Measurements from ENCODE around the gene USF3.

DNA sequence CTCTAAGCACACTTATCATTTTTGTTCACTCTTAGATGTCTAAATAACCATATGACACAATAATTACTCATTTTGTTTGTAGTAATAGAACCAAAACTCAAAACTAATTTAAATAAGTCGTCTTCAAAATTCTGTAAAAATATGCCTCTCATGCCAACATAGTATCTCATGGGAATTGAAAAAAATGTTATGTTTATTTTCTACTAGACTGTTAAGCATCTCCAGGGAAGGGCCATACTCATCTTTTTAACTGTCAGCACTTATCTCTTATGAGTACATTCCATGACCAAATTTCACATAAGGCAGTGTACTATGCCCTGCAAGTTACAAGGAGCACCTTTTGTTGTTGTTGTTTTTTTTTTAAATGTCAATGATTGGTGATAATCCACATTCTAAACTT is 18.3 kb upstream of the USF3 start:
- TF ChIP-seq, protein P1, sequence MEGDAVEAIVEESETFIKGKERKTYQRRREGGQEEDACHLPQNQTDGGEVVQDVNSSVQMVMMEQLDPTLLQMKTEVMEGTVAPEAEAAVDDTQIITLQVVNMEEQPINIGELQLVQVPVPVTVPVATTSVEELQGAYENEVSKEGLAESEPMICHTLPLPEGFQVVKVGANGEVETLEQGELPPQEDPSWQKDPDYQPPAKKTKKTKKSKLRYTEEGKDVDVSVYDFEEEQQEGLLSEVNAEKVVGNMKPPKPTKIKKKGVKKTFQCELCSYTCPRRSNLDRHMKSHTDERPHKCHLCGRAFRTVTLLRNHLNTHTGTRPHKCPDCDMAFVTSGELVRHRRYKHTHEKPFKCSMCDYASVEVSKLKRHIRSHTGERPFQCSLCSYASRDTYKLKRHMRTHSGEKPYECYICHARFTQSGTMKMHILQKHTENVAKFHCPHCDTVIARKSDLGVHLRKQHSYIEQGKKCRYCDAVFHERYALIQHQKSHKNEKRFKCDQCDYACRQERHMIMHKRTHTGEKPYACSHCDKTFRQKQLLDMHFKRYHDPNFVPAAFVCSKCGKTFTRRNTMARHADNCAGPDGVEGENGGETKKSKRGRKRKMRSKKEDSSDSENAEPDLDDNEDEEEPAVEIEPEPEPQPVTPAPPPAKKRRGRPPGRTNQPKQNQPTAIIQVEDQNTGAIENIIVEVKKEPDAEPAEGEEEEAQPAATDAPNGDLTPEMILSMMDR (IDR thresholded peaks at IDR 0.05 in 2 of 3, conservative IDR thresholded peaks at IDR 0.05 in 1 of 3; ENCODE audit: insufficient read depth in 2 of 3, low read depth in 1 of 3, low read length in 3 of 3) = no peak
- no peak for TF ChIP-seq ZMIZ1 (IDR thresholded peaks at IDR 0.05; ENCODE audit: low read depth in 2 of 2, low read length in 2 of 2)
- TF ChIP-seq ZNF407 (IDR thresholded peaks at IDR 0.05; ENCODE audit: low read depth) = no peak
- no peak for TF ChIP-seq POLR2AphosphoS5 (IDR thresholded peaks at IDR 0.05; ENCODE audit: control insufficient read depth, insufficient read depth, low read depth, low read length)
- TF ChIP-seq NCOA1 (IDR thresholded peaks at IDR 0.05; ENCODE audit: low read depth) = no peak
- no peak for TF ChIP-seq MYC (IDR thresholded peaks at IDR 0.05; ENCODE audit: low read depth, low read length)
- no peak for TF ChIP-seq MYC (CRISPR knock-in tag; IDR thresholded peaks at IDR 0.05; ENCODE audit: borderline replicate concordance, low read depth)
- no peak for TF ChIP-seq FOXP4 (CRISPR knock-in tag; IDR thresholded peaks at IDR 0.05; ENCODE audit: borderline replicate concordance)
- TF ChIP-seq, protein P2, sequence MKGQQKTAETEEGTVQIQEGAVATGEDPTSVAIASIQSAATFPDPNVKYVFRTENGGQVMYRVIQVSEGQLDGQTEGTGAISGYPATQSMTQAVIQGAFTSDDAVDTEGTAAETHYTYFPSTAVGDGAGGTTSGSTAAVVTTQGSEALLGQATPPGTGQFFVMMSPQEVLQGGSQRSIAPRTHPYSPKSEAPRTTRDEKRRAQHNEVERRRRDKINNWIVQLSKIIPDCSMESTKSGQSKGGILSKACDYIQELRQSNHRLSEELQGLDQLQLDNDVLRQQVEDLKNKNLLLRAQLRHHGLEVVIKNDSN (CRISPR knock-in tag; IDR thresholded peaks at IDR 0.05) = no peak
- no peak for TF ChIP-seq HNRNPUL1 (IDR thresholded peaks at IDR 0.05; ENCODE audit: low read length)
- TF ChIP-seq GATAD2A (IDR thresholded peaks at IDR 0.05) = no peak
